Aorta (tissue), 5 donors: ENCODE measurements around the gene FGF12. TPM values are rescaled to one million over a fixed set of nuclear protein-coding genes. Genes with fewer than 3 reads are reported as not detected.

ENCODE experiments used
- ATAC-seq: fragments of 200-7000 bp; cut with Tn5 transposase; one replicate; pipeline ENCODE4 v1.9.1; 2022; ENCODE audit warnings: moderate library complexity; ENCODE audit not compliant: low FRiP score
- DNase-seq, 2 donors: peaks; one replicate each; pipeline ENCODE4 v3.0.0-alpha.2; 2020
- H3K27ac ChIP-seq, 2 donors: one replicate each; pipeline ENCODE4 v1.5.1; 2013; ENCODE audit warnings: low read length in 2 of 2, mild to moderate bottlenecking in 2 of 2, moderate library complexity in 2 of 2, control low read depth in 1 of 2, inconsistent platforms in 1 of 2, low read depth in 1 of 2
- H3K27me3 ChIP-seq, 2 donors: one replicate each; pipeline ENCODE4 v1.6.1; 2013; ENCODE audit warnings: control low read depth in 1 of 2, low read length in 1 of 2, mild to moderate bottlenecking in 1 of 2, moderate library complexity in 1 of 2; ENCODE audit not compliant: insufficient read depth in 2 of 2, control insufficient read depth in 1 of 2
- H3K36me3 ChIP-seq, 2 donors: one replicate each; pipeline ENCODE4 v1.6.1; 2013; ENCODE audit warnings: control low read depth in 1 of 2, low read length in 1 of 2, mild to moderate bottlenecking in 1 of 2; ENCODE audit not compliant: insufficient read depth in 2 of 2, control insufficient read depth in 1 of 2
- H3K4me1 ChIP-seq, 2 donors: one replicate each; pipeline ENCODE4 v1.6.1; 2013; ENCODE audit warnings: low read length in 2 of 2, control low read depth in 1 of 2, mild to moderate bottlenecking in 1 of 2, moderate library complexity in 1 of 2; ENCODE audit not compliant: insufficient read depth in 2 of 2, control insufficient read depth in 1 of 2
- H3K4me3 ChIP-seq, 2 donors: one replicate each; pipeline ENCODE4 v1.5.1; 2013; ENCODE audit warnings: low read length in 2 of 2, control low read depth in 1 of 2, mild to moderate bottlenecking in 1 of 2
- H3K9me3 ChIP-seq: one replicate; pipeline ENCODE4 v1.6.1; 2013; ENCODE audit warnings: mild to moderate bottlenecking, low read length; ENCODE audit not compliant: control insufficient read depth
- WGBS, 2 donors: extraction: QIAGEN DNeasy Blood & Tissue Kit; methylation state at CpG; one replicate each; pipeline ENCODE4 v1.1.7; 2013; 5-methylcytosine and 5-hydroxymethylcytosine counted together
- intact Hi-C, 2 donors: fragments of 100-400 bp; cut with DNase I; formaldehyde crosslinking; loops; one replicate each; pipeline versions ENCODE4 v1.14.2 to v1.15.0; 2022
- polyA plus RNA-seq, 2 donors: library from polyadenylated mRNA; stranded (reverse); fragments of 200-250 nt; gene quantifications; one replicate each; pipeline ENCODE4 v1.2.3, GENCODE V29; 2013
- total RNA-seq, 2 donors: library from RNA; stranded (reverse); fragmentation: NEBNext Ultra II Directional; extraction: Animal tissue kit (Norgen Biotek cat#: 25700); gene quantifications; one replicate each; pipeline ENCODE4 v1.2.1, GENCODE V29; 2021
- donor health status: healthy with polysubstance abuse.
- donor health status: Bipolar disorder and iron deficiency.
- donor health status: DM: no; HTN: no; CAD: no.
- donor health status: DM: no; HTN: no; CAD: no.
- donor health status: DM: yes; HTN: yes; CAD: no.

FGF12 gene
- total and polyA plus RNA-seq, 4 donors, result 0.05 to 1.2 (median 0.96) TPM

GRCh38 chr3:192413461-192413860 lies 313.9 kb downstream of the FGF12 start:
- no peak for DNase-seq
- Histone ChIP-seq H3K36me3 (no peaks in the 10 kb centered on the region), H3K9me3 (no peaks in the 10 kb centered on the region), H3K4me1 (no peaks in the 10 kb centered on the region), H3K27ac (no peak overlapping the region), H3K4me3 (no peak overlapping the region), H3K27me3 (peaks cover 0 to 2% of the 10 kb centered on the region in 2 donors)
- 78 to 88% methylated on average over 2 of the region's 2 CpGs for WGBS, 2 donors
- ATAC-seq, result no peak
- intact Hi-C loops, result loop anchor here in 1 of 2 donors (5.0 kb wide), 1 partner anchor 236 kb away; no protein-coding TSS in a partner anchor

GRCh38 chr3:192410684-192410960 lies 316.7 kb downstream of the FGF12 start:
- Histone ChIP-seq H3K27ac (no peak overlapping the region), H3K4me3 (no peak overlapping the region), H3K36me3 (no peaks in the 10 kb centered on the region), H3K4me1 (no peaks in the 10 kb centered on the region), H3K9me3 (no peaks in the 10 kb centered on the region), H3K27me3 (peaks cover 0 to 2% of the 10 kb centered on the region in 2 donors)
- intact Hi-C loops, result loop anchor here in 1 of 2 donors (5.0 kb wide), 1 partner anchor 233 kb away; no protein-coding TSS in a partner anchor
- no peak for DNase-seq
- 88 to 90% methylated on average over 5 of the region's 5 CpGs for WGBS, 2 donors
- no peak for ATAC-seq

- 2 to 7% methylated on average over 18 to 53 of the region's 53 CpGs for WGBS, 2 donors
- Histone ChIP-seq H3K4me3 (peak overlapping the region in 1 of 2 donors; percentile 15), H3K4me1 (no peaks in the 10 kb centered on the region), H3K9me3 (no peaks in the 10 kb centered on the region), H3K27ac (no peak overlapping the region), H3K27me3 (peaks cover 0 to 2% of the 10 kb centered on the region in 2 donors), H3K36me3 (no peaks in the 10 kb centered on the region)
- intact Hi-C loops, result loop anchor here in 1 of 2 donors (5.0 kb wide), 1 partner anchor 233 kb away; no protein-coding TSS in a partner anchor
- DNase-seq, result peak in 1 of 2 donors; percentile 77
- no peak for ATAC-seq
These were observed 317.3 kb downstream of the FGF12 start for GRCh38 chr3:192409838-192410683.

GRCh38 chr3:192409201-192409837 lies 318.0 kb downstream of the FGF12 start:
- intact Hi-C loops, result no loop called here
- Histone ChIP-seq H3K27ac (no peak overlapping the region), H3K36me3 (no peaks in the 10 kb centered on the region), H3K4me1 (no peaks in the 10 kb centered on the region), H3K27me3 (peaks cover 0 to 2% of the 10 kb centered on the region in 2 donors), H3K9me3 (no peaks in the 10 kb centered on the region), H3K4me3 (peak overlapping the region in 1 of 2 donors; percentile 15)
- WGBS, 2 donors, result 0 to 1% methylated on average over 49 to 61 of the region's 61 CpGs
- peak; percentile 48 to 77 for DNase-seq
- peak; percentile 69 for ATAC-seq

- no peaks in the 10 kb centered on the region for H3K9me3 ChIP-seq
- H3K27ac ChIP-seq, result no peak overlapping the region
- no peak overlapping the region for H3K4me3 ChIP-seq
- DNase-seq (no peak), ATAC-seq (no peak)
- no peaks in the 10 kb centered on the region for H3K36me3 ChIP-seq
- 1% methylated on average over 40 to 41 of the region's 41 CpGs for WGBS, 2 donors
- intact Hi-C loops, result no loop called here
- peaks cover 0 to 2% of the 10 kb centered on the region in 2 donors for H3K27me3 ChIP-seq
- H3K4me1 ChIP-seq, result no peaks in the 10 kb centered on the region
These were observed 318.6 kb downstream of the FGF12 start for GRCh38 chr3:192408647-192409200.

GRCh38 chr3:192408007-192408646 lies 319.2 kb downstream of the FGF12 start:
- intact Hi-C loops, result no loop called here
- 3% methylated on average over 50 of the region's 50 CpGs for WGBS, 2 donors
- ATAC-seq, result peak; percentile 47
- Histone ChIP-seq H3K36me3 (no peaks in the 10 kb centered on the region), H3K4me1 (no peaks in the 10 kb centered on the region), H3K4me3 (no peak overlapping the region), H3K27me3 (peaks cover 0 to 2% of the 10 kb centered on the region in 2 donors), H3K9me3 (no peaks in the 10 kb centered on the region), H3K27ac (no peak overlapping the region)
- DNase-seq, result peak; percentile 53 to 73

GRCh38 chr3:192399767-192400166 lies 327.6 kb downstream of the FGF12 start:
- Histone ChIP-seq H3K36me3 (no peaks in the 10 kb centered on the region), H3K27me3 (no peaks in the 10 kb centered on the region), H3K27ac (no peak overlapping the region), H3K9me3 (no peaks in the 10 kb centered on the region), H3K4me1 (no peaks in the 10 kb centered on the region), H3K4me3 (no peak overlapping the region)
- DNase-seq, result no peak
- no peak for ATAC-seq
- intact Hi-C loops, result no loop called here
- WGBS, 2 donors, result 96 to 97% methylated on average over 3 of the region's 3 CpGs

GRCh38 chr3:192397012-192397411 lies 330.3 kb downstream of the FGF12 start:
- Histone ChIP-seq H3K36me3 (no peaks in the 10 kb centered on the region), H3K9me3 (no peaks in the 10 kb centered on the region), H3K27me3 (no peaks in the 10 kb centered on the region), H3K4me3 (no peak overlapping the region), H3K4me1 (no peaks in the 10 kb centered on the region), H3K27ac (no peak overlapping the region)
- ATAC-seq (no peak), DNase-seq (no peak)
- 85 to 90% methylated on average over 3 of the region's 3 CpGs for WGBS, 2 donors
- intact Hi-C loops, result no loop called here
